Activated CD4-positive, alpha-beta T cell treated with anti-CD3 and anti-CD28 coated beads, Interleukin-2, Interleukin-4, amounts not matched to agents 100 ng/mL and 50 ng/mL, durations not matched to agents 16 hours and 8 hours (primary cell): Measurements from ENCODE around the gene MTG2.
A peak's percentile ranks its signal among the peaks of the same experiment; 100 is the strongest.

Experiments
- DNase-seq: peaks from one replicate; pipeline ENCODE4 v3.0.0-alpha.2; 2020; ENCODE audit warnings: low spot score

Gene MTG2

DNA sequence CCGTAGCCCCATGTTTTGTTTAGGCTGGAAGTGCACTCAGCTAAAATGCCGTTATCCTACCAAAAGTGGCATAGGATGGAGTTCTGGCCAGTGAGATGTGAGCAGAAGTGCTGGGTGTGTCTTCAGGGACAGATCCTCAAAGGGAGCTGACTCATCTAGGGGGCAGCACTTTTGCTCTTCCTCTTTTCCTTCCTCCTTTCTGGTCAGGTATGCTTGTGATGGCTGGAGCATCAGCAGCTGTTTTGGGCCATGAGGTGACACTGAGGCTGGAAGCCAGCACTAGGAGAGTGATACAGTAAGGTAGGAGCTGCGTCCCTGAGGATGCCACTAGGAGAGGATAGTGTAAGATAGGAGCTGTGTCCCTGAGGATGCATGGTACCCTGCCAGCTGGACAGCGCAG is 50.9 kb downstream of the MTG2 start:
- DNase-seq, result no peak

GRCh38 chr20:62234339-62234738 is 51.5 kb downstream of the MTG2 start:
- DNase-seq, result no peak

DNA sequence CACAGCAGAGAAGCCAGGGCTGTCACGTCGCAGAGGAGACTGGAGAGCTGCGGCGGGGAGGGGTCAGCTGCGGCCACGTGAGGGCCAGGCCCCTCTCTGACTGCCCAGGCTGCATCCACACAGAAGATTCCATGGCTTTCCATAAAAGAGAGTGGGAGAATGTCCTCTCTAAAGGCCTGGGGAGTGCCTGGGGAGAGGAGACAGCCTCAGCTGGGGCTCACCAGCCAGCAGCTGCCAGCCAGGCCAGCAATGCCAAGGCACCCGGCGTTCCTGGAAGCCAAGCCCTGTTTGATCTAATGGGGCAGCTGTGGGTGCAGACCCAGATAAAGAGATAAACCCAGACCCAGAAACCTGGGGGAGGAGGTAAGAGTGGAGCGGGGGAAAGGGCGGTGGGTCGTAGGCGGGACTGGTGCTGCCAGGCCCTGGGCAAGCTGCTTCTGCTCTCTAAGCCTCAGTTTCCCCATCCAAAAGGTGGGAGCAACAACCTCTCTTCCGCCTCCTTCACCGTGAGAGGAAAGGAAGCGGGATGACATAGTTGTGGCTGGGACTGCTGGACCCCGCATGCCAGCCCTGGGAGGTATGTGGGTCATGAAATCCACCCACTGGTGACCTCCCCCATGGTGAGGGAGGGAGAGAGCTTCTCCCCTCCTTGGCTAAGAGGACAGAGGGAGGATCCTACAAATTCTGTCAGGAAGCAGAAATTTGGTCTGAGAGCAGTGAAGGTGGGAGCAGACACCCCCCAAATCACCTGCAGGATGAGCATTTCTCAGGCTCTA is 52.4 kb downstream of the MTG2 start:
- DNase-seq, result no peak

DNA sequence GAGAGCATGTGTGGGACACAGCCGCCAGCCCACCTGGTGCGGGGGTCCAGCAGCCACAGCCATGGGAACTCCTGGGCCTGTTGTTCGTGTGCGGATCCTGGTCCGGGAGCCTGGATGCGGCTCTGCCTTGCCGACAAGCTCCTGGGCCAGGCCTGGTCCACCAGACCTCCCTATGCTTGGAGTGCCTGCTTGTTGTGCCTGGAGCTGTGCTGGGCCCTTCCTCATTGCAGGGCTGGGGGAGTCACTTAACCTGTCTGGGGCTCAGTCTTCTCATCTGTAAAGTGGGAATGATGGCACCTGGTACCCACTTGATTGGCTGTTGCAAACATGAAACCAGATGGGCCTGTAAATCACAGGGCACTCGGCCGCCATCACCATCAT is 52.9 kb downstream of the MTG2 start:
- no peak for DNase-seq

DNA sequence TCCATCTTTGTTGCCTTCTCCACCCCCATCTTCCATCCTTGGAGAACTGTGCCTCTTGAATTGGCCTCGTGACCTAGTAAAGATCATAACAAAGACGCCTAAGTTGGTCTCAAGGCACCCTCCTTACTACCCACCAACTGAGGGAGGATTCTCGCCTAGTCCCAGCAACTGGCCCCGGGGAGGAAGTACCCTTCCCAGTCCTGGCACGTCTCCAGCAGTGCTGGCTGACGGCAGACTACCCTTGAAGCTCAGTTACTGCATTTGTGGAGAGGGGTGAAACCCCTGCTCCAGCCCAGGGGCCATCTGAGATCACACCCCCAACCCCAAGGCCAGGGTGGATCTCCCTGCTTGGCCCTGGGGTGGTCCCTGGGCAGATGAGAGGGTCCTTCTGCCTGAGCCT is 53.4 kb downstream of the MTG2 start:
- no peak for DNase-seq

- no peak for DNase-seq
Measured at GRCh38 chr20:62236766-62237513, 54.1 kb downstream of the MTG2 start.

- no peak for DNase-seq
Measured at GRCh38 chr20:62237514-62237800, 54.6 kb downstream of the MTG2 start.

DNA sequence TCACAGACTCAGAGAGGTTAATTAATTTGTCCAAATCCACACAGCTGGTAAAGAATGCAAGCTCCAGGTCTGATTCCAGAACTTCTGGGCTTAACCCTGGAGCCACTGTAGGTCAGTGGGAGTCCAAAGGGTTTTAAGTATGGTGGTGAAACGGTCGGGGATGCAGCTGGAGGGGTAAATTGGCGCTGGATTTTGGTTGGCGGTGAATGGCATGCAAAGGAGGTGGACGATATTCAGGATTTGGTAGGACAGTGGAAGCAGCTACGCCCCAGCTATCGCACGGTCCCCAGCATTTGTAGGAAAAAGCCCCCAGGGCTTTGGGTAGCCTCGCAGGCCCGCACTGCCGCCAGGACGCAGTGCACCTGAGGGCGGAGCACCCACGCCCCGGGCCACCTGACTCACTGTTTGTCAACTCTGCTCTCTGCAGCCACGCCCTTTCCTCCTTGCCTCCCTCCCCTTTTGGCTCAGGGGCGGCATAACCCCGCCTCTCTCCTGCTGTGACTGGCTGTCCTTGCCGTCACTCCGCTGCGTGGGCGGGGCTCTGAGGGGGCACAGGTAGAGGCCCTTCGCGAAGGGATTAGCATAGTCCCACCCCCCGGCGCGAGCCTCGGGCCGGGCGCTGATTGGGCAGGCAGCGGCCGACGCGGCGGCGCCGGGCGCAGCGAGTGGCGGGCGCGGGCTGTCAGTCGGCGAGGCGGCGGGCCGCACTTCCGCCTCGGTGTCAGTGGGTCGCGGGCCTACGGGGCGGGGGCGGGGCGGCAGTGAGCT is 55.2 kb downstream of the MTG2 start, which contains the start of gene OSBPL2:
Gene OSBPL2 (plus strand): TSS at position 721 of the 768 bp plus-strand sequence. CDS start 17,664 bp downstream, outside the sequence.
- peak; percentile 100 for DNase-seq

DNA sequence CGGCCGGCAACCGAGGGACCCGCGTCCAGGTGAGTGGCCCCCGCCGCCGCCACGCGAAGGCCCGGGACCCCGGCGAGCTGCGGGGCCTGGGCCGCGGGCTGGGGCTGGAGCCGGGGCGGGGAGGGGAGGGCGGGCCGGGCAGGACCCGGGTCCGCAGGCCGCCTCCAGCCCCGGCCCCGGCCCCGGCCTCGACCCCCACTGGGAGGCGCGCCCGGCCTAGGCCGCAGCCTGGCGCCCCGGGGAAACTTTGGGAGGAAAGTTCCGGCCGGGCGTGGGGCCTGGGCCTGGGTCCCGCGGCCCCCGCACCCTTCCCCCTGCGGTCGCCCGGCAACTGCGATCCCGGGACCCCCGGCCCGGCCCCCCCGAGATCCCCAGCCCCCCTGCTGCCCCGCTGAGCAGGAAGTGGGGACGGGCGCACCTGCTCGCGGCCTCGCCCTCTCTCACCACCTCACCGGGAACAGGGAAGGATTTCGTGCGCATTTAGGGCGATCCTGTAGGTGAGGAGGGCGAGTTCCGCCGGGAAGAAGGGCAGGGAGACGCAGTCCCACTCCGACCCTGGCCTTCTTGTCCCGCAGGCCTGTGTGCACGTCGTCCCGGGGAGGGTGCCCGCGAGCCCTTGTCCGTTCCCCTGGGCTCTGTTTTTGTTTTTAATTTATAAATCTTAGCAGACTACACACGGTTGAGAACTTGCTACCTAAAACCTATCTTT is 55.9 kb downstream of the MTG2 start:
- DNase-seq, result no peak

DNA sequence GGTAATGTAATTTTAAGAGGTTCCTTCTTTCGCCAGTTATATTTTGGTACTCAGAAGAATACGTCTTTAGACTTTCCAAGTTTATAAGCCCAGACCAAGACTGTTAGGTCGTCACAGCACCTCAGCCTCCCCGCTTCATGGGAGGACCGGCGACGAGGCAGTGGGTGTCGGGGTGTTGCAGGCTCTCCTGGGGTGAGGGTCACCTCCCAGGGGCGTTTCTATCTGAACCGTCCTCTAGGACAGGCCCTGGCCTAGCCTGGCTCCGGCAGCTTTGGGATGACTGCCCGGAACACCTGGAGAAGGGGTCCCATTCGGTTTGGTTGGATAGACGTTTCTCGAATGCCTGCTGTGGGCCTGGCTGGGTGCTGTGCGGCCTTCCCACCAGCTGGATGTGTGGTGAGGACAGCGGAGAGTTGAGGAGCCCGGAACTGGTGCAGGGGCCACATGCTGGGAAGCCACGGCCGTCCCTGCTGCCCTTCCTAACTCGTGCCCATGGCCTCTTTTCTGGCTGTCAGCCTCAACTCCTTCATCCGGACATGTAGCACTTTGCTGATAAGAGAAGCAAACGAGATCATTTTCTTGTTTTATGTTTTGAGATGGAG is 56.6 kb downstream of the MTG2 start:
- DNase-seq, result no peak

- no peak for DNase-seq
Measured at GRCh38 chr20:62240020-62240685, 57.3 kb downstream of the MTG2 start.

DNA sequence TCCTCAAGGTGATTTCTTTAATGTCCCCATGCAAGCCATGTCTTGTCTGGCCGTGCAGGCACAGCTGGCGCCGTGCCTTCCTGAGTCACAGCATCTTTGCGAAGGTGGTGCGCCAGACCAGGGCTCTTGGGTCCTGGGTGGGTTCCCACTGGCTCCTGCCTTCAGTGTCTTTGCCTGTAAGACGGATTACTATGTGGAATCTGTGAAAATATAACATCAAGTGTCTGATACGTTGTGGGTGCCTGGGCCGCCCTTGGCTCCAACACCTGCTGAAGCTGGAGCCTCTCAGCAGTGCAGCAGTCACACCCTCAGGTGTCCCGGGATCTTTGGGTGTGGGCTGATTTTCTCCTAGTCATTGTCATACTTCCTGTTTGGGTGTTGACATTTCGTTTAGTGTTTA is 58.7 kb downstream of the MTG2 start:
- DNase-seq, result no peak

DNA sequence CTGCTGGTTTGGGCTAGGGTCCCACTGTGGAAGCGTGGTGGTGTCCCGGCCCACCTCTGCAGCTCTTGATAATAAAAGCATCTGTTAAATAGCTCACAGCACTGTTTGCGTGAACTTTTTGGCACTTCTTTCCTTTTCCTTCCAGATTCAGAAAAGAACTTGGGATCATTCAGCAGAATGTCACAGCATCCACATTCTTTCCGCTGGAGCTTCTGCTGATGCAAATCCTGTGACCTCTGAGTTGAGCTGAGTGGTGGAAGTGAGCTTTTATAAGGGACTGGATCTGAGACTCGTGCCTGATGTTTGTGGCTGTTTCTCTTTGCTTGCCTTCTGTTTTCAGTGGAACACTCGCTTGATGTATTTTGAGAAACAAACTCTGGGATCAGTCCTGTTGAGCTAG is 59.3 kb downstream of the MTG2 start:
- no peak for DNase-seq

DNA sequence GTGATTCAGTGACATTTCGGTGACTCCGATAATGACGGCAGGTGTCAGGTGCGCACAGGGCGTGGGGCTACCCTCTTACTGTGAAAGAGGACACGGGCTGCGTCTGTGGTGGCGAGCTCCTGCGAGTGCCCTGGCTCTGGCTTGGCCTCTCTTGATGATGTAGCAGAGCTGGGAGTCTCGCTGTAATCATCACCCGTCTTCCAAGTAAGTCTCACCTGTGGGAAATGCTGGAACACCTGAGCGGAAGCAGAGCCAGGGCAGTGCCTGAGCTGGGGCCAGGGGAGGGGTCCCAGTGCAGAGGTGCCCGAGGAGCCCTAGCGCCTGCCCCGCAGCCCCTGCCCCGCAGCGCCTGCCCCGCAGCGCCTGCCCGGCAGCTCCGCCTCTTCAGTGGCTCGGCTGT is 60.3 kb downstream of the MTG2 start:
- DNase-seq, result no peak

DNA sequence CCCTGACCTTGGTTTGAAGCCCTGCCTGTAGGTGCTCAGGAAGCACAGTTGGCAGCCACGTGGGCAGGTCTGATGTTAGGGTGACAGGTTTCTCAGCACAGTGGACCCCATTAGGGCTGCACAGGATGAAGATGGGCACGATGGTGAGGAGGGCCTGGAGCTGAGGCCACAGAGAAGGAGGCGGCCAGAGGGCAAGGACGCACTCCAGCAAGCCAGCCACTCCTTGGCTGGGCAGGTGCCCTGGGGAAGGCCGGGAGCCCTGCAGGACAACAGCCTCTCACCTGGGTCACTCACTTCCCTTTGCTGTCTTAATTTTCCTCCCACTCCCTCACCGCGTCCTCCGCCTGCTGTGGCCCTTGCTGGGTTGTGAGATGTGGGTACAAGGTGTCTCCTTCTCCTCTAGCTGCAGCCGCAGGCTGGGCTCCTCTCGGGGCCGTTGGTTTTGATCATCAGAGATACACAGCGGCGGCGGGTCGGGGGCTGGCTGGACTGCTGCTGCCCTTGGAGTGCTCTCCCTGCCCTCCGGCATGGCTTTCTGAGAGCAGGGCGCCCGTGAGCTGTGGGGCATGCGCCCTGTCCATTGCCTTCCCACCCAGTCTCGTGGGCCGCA is 61.2 kb downstream of the MTG2 start:
- DNase-seq, result no peak

DNA sequence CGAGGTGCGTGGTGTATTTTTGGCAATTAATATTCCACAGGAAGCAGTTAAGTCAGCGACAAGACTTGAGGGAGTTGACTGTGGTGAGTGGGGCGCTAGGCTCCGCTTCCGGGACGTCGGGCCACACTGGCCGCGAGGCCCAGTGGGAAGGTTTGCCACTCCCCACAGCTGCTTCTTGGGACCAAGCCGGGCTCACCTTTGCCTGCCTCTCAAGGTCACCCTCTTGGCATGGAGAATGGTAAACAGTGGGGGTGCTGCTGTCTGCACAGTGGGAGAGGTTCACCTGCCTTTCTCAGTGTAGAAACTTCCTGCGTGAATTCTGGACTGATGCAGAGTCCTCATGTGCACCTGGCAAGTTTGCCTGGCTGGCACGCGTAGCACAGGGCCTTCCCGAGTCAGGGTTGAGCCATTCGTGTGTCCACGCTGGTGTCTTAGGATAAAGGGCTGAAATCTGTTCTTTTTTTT is 61.8 kb downstream of the MTG2 start:
- no peak for DNase-seq

GRCh38 chr20:62245911-62246280 is 63.1 kb downstream of the MTG2 start:
- no peak for DNase-seq

DNA sequence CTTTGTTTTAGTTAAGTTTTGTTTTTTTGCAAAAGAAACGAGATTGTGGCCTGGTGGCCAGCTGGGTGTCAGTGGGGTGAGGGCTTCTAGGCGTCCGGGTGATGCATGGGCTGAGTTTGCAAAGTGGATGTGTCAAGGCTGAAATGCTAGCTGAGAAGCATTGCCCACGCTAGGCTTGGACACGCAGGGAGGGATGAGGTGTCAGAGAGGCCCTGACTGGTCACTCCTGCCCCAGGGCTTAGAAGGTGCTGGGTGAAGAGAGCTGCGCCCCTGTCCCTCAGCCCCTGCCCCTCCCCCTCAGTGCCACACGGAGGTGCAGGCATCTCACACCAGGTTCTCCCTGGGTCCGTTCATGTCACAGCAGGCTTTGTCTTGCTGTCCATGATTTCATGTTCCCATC is 63.6 kb downstream of the MTG2 start:
- no peak for DNase-seq

DNA sequence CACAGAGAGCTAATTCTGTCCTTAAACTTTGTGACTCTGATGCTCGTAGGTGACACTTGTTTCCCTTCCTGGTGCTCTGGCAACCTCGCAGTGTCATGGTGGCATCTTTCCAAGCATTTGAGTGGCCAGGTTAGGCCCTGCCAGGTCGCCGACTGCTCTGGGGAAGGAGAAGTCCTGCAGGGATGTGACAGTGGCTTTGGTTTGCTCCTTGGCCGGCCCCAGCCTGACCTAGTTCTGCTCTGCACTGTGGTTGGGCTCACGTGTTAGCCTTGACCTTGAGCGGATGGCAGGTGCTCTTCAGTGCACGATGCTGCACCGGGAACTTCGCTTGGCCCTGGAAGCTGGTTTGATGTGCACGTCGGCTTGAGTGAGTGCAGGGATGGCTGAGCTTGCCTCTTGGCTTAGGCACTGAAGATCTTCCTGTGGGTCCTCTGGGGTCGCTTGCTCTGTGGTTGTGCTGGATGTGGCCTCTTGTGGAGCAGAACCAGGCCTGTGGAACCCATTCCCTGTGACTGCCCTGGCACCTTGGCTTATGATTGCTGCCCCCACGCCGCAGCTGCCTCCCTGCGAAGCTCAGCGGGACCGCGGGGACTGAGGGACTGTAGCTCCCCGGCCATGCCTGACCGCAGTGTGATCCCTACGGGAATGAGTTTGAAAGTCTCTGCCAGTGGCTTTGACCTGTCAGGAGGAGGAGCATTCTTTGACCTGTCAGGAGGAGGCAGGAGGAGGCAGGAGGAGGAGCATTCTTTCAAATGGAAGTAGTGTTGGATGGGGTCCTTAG is 64.2 kb downstream of the MTG2 start:
- no peak for DNase-seq

DNA sequence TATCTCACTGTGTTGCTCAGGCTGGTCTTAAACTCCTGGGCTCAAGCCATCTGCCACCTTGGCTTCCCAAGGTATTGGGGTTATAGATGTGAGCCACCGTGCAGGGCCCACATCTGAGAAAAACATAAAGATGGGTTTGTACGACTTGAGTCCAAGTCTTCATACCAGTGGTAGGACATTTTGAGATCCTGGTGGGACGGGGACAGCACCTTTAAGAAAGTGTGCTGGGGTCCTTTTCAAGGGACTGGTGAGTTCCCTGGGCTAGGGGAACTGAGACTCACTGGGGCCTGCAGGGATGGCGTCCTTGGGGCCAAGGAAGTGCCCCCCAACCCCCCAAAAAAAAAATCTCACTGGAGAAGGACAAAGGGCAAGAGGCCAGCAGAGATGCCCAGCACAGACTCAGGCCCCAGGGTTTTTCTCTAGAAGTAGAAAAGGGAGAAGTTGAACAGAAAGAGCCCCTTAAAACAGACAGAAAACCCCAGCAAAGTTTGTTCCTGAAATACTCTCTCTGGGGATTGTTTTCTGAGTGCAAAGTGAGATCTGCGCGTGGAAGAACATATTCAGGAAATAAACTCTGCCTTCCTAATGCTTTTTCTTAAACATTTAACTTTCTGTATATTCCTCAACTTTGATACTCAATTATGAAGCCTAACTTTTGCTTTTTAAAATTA is 66.2 kb downstream of the MTG2 start:
- no peak for DNase-seq
